Subcutaneous adipose tissue (tissue), 4 donors: Measurements from ENCODE around the gene DDR1. TPM values are rescaled to one million over a fixed set of nuclear protein-coding genes. Genes with fewer than 3 reads are reported as not detected.

ENCODE experiments used
- CTCF ChIP-seq: fragments of 450-650 bp; IDR thresholded peaks from one replicate; pipeline ENCODE4 v1.5.1; 2016; ENCODE audit warnings: low read depth, mild to moderate bottlenecking, control low read depth, antibody characterized with exemption, moderate library complexity
- total RNA-seq, 4 donors: library from RNA; depleted of rRNA; stranded (reverse); fragments of >200 nt; gene quantifications; one replicate each; pipeline ENCODE4 v1.1.0, GENCODE V29; 2016

The DDR1 gene
- 10 to 100 TPM; 14.3 to 62.0 (median 27.8) TPM for total RNA-seq

GRCh38 chr6:30883685-30884520, at the start of gene DDR1:
Gene DDR1 (plus strand): TSS chr6:30884519. CDS start chr6:30888730, 4,211 bp downstream.
- TF ChIP-seq CTCF, result no peak

- no peak for TF ChIP-seq CTCF
These were observed 49.7 kb upstream of the DDR1 start for GRCh38 chr6:30834646-30835045.

GRCh38 chr6:30835576-30835975, 48.7 kb upstream of the DDR1 start:
- TF ChIP-seq CTCF, result no peak

- no peak for TF ChIP-seq CTCF
These were observed 47.9 kb upstream of the DDR1 start for GRCh38 chr6:30836431-30836866.

GRCh38 chr6:30836957-30837356, 47.4 kb upstream of the DDR1 start:
- no peak for TF ChIP-seq CTCF

GRCh38 chr6:30837432-30837831, 46.9 kb upstream of the DDR1 start:
- no peak for TF ChIP-seq CTCF

- no peak for TF ChIP-seq CTCF
These were observed 46.4 kb upstream of the DDR1 start for GRCh38 chr6:30837870-30838269.
